SU-DHL-6 (cell line): ENCODE measurements around the gene MANEAL.

Source experiments
- H2AFZ ChIP-seq: fragments of 200-600 bp; sonication (generic); 2 replicates; pipeline ENCODE4 v1.6.1; 2014; ENCODE audit warnings: low read depth, mild to moderate bottlenecking, moderate library complexity, mixed read lengths, antibody characterized with exemption, low read length; ENCODE audit not compliant: severe bottlenecking
- H3F3A ChIP-seq: fragments of 200-600 bp; shearing (Covaris generic); 2 replicates; pipeline ENCODE4 v1.6.0; 2016; ENCODE audit warnings: antibody characterized with exemption, mild to moderate bottlenecking; ENCODE audit not compliant: insufficient read depth
- H3K27ac ChIP-seq: fragments of 200-600 bp; sonication (generic); 2 replicates; pipeline ENCODE4 v1.5.1; 2016; ENCODE audit warnings: low read depth, mild to moderate bottlenecking, low read length, moderate library complexity, mixed read lengths
- H3K27me3 ChIP-seq: fragments of 200-600 bp; sonication (generic), shearing (Covaris generic); 2 replicates; pipeline ENCODE4 v1.6.0; 2014; ENCODE audit warnings: mild to moderate bottlenecking, low read length
- H3K36me3 ChIP-seq: fragments of 200-600 bp; sonication (generic); 2 replicates; pipeline ENCODE4 v1.6.1; 2014; ENCODE audit warnings: mild to moderate bottlenecking, low read length, mixed read lengths
- H3K4me2 ChIP-seq: fragments of 300-600, 200-600 bp; shearing (Covaris generic), sonication (generic); 2 replicates; pipeline ENCODE4 v1.6.0; 2014; ENCODE audit warnings: low read length, low read depth, mild to moderate bottlenecking; ENCODE audit not compliant: poor library complexity, severe bottlenecking
- H3K4me3 ChIP-seq: fragments of 200-600 bp; sonication (generic); 2 replicates; pipeline ENCODE4 v1.5.1; 2014; ENCODE audit warnings: antibody characterized with exemption, low read length, mild to moderate bottlenecking, mixed read lengths; ENCODE audit not compliant: insufficient read depth, poor library complexity, severe bottlenecking
- H3K79me2 ChIP-seq: fragments of 200-600 bp; sonication (generic); 2 replicates; pipeline ENCODE4 v1.6.1; 2014; ENCODE audit warnings: mild to moderate bottlenecking, low read length, moderate library complexity; ENCODE audit not compliant: insufficient read depth
- H3K9ac ChIP-seq: fragments of 200-600 bp; sonication (generic); 2 replicates; pipeline ENCODE4 v1.7.0; 2014; ENCODE audit warnings: mild to moderate bottlenecking, low read length
- H3K9me2 ChIP-seq: fragments of 200-600 bp; sonication (generic); replicated peaks from 2 replicates; pipeline ENCODE4 v1.6.1; 2014; ENCODE audit warnings: low read length; ENCODE audit not compliant: insufficient read depth
- H3K9me3 ChIP-seq: fragments of 200-600 bp; sonication (generic); 2 replicates; pipeline ENCODE4 v1.6.1; 2014; ENCODE audit warnings: low read length, mixed read lengths; ENCODE audit not compliant: insufficient read depth
- H4K20me1 ChIP-seq: fragments of 200-600 bp; sonication (generic); 2 replicates; pipeline ENCODE4 v1.6.1; 2014; ENCODE audit warnings: low read depth, mild to moderate bottlenecking, antibody characterized with exemption, low read length, moderate library complexity, mixed read lengths
- EZH2phosphoT487 ChIP-seq: fragments of 200-600 bp; sonication (generic), shearing (Covaris generic); conservative IDR thresholded peaks from 2 replicates; pipeline ENCODE4 v1.6.1; 2018; ENCODE audit warnings: mild to moderate bottlenecking, antibody characterized with exemption, low read length, moderate library complexity, mixed read lengths
- TF ChIP-seq, protein P1 (sequence below): fragments of 200-600 bp; sonication (generic); IDR thresholded peaks from one replicate; pipeline ENCODE4 v1.5.1; 2017; ENCODE audit warnings: antibody characterized with exemption, mild to moderate bottlenecking, low read length, moderate library complexity; ENCODE audit not compliant: insufficient read depth, poor library complexity, severe bottlenecking

The MANEAL gene

GRCh38 chr1:37844536-37844935 lies 50.9 kb downstream of the MANEAL start:
- Histone ChIP-seq H3K4me2 (no peak overlapping the region), H3F3A (no peaks in the 10 kb centered on the region), H4K20me1 (no peaks in the 10 kb centered on the region), H2AFZ (no peak overlapping the region), H3K9me2 (no peaks in the 10 kb centered on the region), H3K36me3 (no peaks in the 10 kb centered on the region), H3K4me3 (no peak overlapping the region), H3K9ac (no peak overlapping the region), H3K9me3 (no peaks in the 10 kb centered on the region), H3K27ac (no peak overlapping the region), H3K27me3 (no peaks in the 10 kb centered on the region), H3K79me2 (peaks cover 49% of the 10 kb centered on the region)
- no peak for TF ChIP-seq EZH2phosphoT487
- TF ChIP-seq, protein P1, sequence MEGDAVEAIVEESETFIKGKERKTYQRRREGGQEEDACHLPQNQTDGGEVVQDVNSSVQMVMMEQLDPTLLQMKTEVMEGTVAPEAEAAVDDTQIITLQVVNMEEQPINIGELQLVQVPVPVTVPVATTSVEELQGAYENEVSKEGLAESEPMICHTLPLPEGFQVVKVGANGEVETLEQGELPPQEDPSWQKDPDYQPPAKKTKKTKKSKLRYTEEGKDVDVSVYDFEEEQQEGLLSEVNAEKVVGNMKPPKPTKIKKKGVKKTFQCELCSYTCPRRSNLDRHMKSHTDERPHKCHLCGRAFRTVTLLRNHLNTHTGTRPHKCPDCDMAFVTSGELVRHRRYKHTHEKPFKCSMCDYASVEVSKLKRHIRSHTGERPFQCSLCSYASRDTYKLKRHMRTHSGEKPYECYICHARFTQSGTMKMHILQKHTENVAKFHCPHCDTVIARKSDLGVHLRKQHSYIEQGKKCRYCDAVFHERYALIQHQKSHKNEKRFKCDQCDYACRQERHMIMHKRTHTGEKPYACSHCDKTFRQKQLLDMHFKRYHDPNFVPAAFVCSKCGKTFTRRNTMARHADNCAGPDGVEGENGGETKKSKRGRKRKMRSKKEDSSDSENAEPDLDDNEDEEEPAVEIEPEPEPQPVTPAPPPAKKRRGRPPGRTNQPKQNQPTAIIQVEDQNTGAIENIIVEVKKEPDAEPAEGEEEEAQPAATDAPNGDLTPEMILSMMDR: no peak

DNA sequence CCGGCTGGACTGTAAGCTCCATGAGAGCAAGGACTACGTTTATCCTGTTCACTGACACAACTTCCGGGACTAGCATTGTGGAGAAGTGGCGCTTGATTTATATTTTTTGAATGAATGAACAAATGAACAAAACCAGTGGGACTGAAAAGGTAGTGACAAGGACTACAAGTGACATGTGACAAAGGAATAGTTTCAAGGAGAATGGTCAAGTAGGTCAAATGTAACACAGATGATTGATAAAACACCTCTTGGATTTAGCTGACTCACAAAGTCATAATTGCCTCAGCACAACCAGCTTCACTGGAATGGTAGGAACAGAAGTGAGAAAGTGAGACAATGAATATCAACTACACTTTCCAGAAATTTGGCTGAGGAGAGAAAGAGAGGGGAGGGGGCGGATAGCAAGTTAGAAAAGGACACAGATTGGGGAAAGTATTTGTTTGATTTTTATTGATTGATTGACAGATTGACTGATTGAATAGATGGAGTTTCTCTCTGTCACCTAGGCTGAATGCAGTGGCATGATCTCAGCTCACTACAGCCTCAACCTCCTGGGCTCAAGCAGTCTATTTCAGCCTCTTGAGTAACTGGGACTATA lies 51.5 kb downstream of the MANEAL start:
- H2AFZ ChIP-seq: no peak overlapping the region
- H3K79me2 ChIP-seq: peaks cover 56% of the 10 kb centered on the region
- H3K27ac ChIP-seq: no peak overlapping the region
- H3K4me3 ChIP-seq: no peak overlapping the region
- no peaks in the 10 kb centered on the region for H4K20me1 ChIP-seq
- no peaks in the 10 kb centered on the region for H3K9me3 ChIP-seq
- no peak for TF ChIP-seq EZH2phosphoT487
- TF ChIP-seq, protein P1: no peak
- H3K9ac ChIP-seq: no peak overlapping the region
- no peaks in the 10 kb centered on the region for H3K27me3 ChIP-seq
- H3K9me2 ChIP-seq: no peaks in the 10 kb centered on the region
- H3K36me3 ChIP-seq: no peaks in the 10 kb centered on the region
- H3F3A ChIP-seq: no peaks in the 10 kb centered on the region
- H3K4me2 ChIP-seq: no peak overlapping the region

GRCh38 chr1:37845786-37846185 lies 52.1 kb downstream of the MANEAL start:
- no peak for TF ChIP-seq EZH2phosphoT487
- TF ChIP-seq, protein P1: no peak
- no peak overlapping the region for H3K4me2 ChIP-seq
- no peaks in the 10 kb centered on the region for H3K9me2 ChIP-seq
- no peaks in the 10 kb centered on the region for H3K36me3 ChIP-seq
- H3K9ac ChIP-seq: no peak overlapping the region
- H3K27ac ChIP-seq: no peak overlapping the region
- no peaks in the 10 kb centered on the region for H3F3A ChIP-seq
- no peaks in the 10 kb centered on the region for H3K9me3 ChIP-seq
- no peaks in the 10 kb centered on the region for H3K27me3 ChIP-seq
- no peak overlapping the region for H2AFZ ChIP-seq
- no peak overlapping the region for H3K4me3 ChIP-seq
- no peaks in the 10 kb centered on the region for H4K20me1 ChIP-seq
- peaks cover 62% of the 10 kb centered on the region for H3K79me2 ChIP-seq
